GM19397 (cell line): ENCODE data around the gene PLXNB3.
A peak's percentile ranks its signal among the peaks of the same experiment; 100 is the strongest.
"Not testable (repeated sequence)": the region's sequence is repeated elsewhere in the genome, so short reads cannot be mapped to it uniquely, and the experiment has no call there.

Experiments used
- ATAC-seq: cut with Tn5 transposase; IDR thresholded peaks from one replicate; pipeline ENCODE4 v1.9.1; 2021; ENCODE audit warnings: mild to moderate bottlenecking, moderate library complexity; ENCODE audit not compliant: unreplicated experiment

Gene PLXNB3

GRCh38 chrX:153763989-153764755 lies at the start of gene PLXNB3:
Gene PLXNB3 (plus strand): TSS chrX:153764249. CDS start chrX:153765536, 1,287 bp downstream.
- ATAC-seq, result no peak

GRCh38 chrX:153714256-153714655 lies 49.8 kb upstream of the PLXNB3 start:
- no peak for ATAC-seq

- ATAC-seq, result no peak
Observed at GRCh38 chrX:153717445-153717844, 46.6 kb upstream of the PLXNB3 start.

GRCh38 chrX:153719238-153719637 lies 44.8 kb upstream of the PLXNB3 start:
- ATAC-seq, result no peak

GRCh38 chrX:153719701-153720100 lies 44.3 kb upstream of the PLXNB3 start:
- ATAC-seq, result no peak

- no peak for ATAC-seq
Observed at GRCh38 chrX:153722704-153723350, 41.2 kb upstream of the PLXNB3 start.

GRCh38 chrX:153723351-153724251 lies 40.4 kb upstream of the PLXNB3 start:
- ATAC-seq, result peak; percentile 32

- ATAC-seq, result peak; percentile 67
Observed at GRCh38 chrX:153724252-153725038, 39.6 kb upstream of the PLXNB3 start, which contains the start of the genes ABCD1 and BCAP31. Gene ABCD1 (plus strand): TSS chrX:153724856. CDS start chrX:153725267, 411 bp downstream. Gene BCAP31 (minus strand): TSS chrX:153724387. CDS start chrX:153723244, 1,143 bp downstream.

GRCh38 chrX:153725039-153725831 lies 38.8 kb upstream of the PLXNB3 start:
- ATAC-seq, result no peak

GRCh38 chrX:153725832-153726285 lies 38.2 kb upstream of the PLXNB3 start:
- no peak for ATAC-seq

GRCh38 chrX:153726286-153727122 lies 37.5 kb upstream of the PLXNB3 start:
- ATAC-seq, result peak; percentile 44

GRCh38 chrX:153727123-153727931 lies 36.7 kb upstream of the PLXNB3 start:
- ATAC-seq, result no peak

- ATAC-seq, result no peak
Observed at GRCh38 chrX:153728095-153728494, 36.0 kb upstream of the PLXNB3 start.

GRCh38 chrX:153728951-153729631 lies 35.0 kb upstream of the PLXNB3 start:
- ATAC-seq, result no peak

- not testable (repeated sequence) for ATAC-seq
Observed at GRCh38 chrX:153730115-153730514, 33.9 kb upstream of the PLXNB3 start.

GRCh38 chrX:153731117-153731844 lies 32.8 kb upstream of the PLXNB3 start:
- ATAC-seq, result no peak
